Natural killer cell treated with Interleukin-12 subunit alpha and Interleukin-12 subunit beta and Interleukin-15 and Interleukin-18, amount 100 ng/mL, for 72 hours (primary cell): ENCODE measurements around the gene ZFYVE1. TPM values are rescaled to one million over a fixed set of nuclear protein-coding genes. Genes with fewer than 3 reads are reported as not detected.

ENCODE experiments used
- ATAC-seq, 2 donors: fragments of 150-1000 bp; cut with Tn5 transposase in 1 of 2; sonication (Bioruptor Pico), chemical (Tn5 transposase) in 1 of 2; 2 replicates each; pipeline ENCODE4 v1.10.0; 2021
- DNase-seq: peaks from one replicate; pipeline ENCODE4 v3.0.0; 2022; ENCODE audit warnings: low spot score
- H3K27ac Mint-ChIP-seq, 2 donors: 1 replicate in 1 of 2; 2 replicates in 1 of 2; pipeline ENCODE4 v1.8.0; 2022; ENCODE audit warnings: mixed read lengths in 2 of 2, mild to moderate bottlenecking in 1 of 2, moderate library complexity in 1 of 2
- H3K27me3 Mint-ChIP-seq, 2 donors: 1 replicate in 1 of 2; 2 replicates in 1 of 2; pipeline ENCODE4 v1.8.0; 2022; ENCODE audit warnings: mixed read lengths in 2 of 2
- H3K36me3 Mint-ChIP-seq: one replicate; pipeline ENCODE4 v1.8.0; 2022; ENCODE audit warnings: mixed read lengths
- H3K4me1 Mint-ChIP-seq, 2 donors: 1 replicate in 1 of 2; 2 replicates in 1 of 2; pipeline ENCODE4 v1.8.0; 2022; ENCODE audit warnings: low read depth in 2 of 2, mixed read lengths in 2 of 2, mild to moderate bottlenecking in 1 of 2
- H3K4me3 Mint-ChIP-seq: one replicate; pipeline ENCODE4 v1.8.0; 2022; ENCODE audit warnings: mixed read lengths
- H3K9me3 Mint-ChIP-seq: 2 replicates; pipeline ENCODE4 v1.8.0; 2022; ENCODE audit warnings: mixed read lengths
- total RNA-seq, 2 donors: library from RNA; stranded (reverse); gene quantifications; one replicate each; pipeline ENCODE4 v1.2.3, GENCODE V29; 2022

ZFYVE1 gene
- total RNA-seq, 2 donors from 2014 or later: 17.9 to 25.2 TPM

DNA sequence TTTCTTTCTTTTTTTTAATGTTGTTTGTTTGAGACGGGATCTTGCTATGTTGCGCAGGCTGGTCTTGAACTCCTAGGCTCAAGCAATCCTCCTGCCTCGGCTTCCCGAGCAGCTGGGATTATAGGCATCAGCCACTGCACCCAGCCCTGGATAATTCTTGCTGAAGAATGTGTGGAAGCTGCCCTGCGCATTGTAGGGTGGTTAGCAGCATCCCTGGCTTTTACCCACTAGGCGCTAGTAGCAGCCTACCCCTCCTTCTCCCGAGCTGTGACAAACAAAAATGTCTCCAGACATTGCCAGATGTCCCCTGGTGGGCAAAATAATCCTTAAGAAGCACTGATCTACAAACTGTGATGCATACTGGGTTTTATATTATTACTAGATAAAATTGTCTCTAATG lies 94.0 kb downstream of the ZFYVE1 start:
- no peak overlapping the region for H3K4me3 Mint-ChIP-seq
- no peaks in the 10 kb centered on the region for H3K27me3 Mint-ChIP-seq
- H3K36me3 Mint-ChIP-seq: peaks cover 6% of the 10 kb centered on the region
- no peak overlapping the region for H3K27ac Mint-ChIP-seq
- no peak for ATAC-seq
- no peaks in the 10 kb centered on the region for H3K9me3 Mint-ChIP-seq
- no peak for DNase-seq
- H3K4me1 Mint-ChIP-seq: peaks cover 14 to 16% of the 10 kb centered on the region in 2 donors

DNA sequence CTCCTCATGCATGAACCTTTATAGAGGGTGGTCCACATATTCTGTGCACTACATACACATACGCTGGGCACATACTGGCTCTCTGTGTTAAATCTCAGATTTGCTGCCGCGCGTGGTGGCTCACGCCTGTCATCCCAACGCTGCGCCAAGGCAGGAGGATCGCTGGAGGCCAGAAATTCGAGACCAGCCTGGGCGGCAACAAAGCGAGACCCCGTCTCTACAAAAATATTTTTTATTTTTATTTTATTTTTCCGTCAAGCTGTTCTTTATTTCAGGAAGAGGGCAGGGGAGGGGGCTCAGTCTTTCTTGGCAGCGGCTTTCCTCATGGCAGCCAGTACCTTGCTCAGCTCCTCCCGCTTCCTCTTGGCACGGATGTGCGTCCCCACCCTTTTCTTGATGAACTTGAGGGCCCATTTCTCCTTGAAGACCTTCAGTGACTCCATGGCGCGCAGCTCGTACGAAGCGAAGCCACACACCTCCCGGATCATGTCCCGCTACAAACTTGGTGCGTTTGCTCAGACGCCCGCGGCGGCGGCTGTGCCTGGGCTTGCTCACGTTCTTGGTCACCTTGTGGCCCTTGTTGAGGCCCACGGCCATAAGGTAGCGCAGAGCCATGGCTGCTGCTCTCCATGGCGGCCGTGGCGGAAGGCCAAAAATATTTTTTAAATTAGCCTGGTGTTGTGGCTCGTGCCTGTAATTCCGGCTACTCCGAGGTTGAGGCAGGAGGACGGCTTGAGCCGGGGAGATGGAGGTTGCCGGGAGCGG lies 97.4 kb downstream of the ZFYVE1 start:
- Mint-ChIP-seq H3K27ac (no peak overlapping the region), H3K4me1 (peaks cover 4 to 21% of the 10 kb centered on the region in 2 donors), H3K36me3 (no peaks in the 10 kb centered on the region), H3K27me3 (no peaks in the 10 kb centered on the region), H3K9me3 (no peaks in the 10 kb centered on the region), H3K4me3 (no peak overlapping the region)
- ATAC-seq (no peak), DNase-seq (no peak)

DNA sequence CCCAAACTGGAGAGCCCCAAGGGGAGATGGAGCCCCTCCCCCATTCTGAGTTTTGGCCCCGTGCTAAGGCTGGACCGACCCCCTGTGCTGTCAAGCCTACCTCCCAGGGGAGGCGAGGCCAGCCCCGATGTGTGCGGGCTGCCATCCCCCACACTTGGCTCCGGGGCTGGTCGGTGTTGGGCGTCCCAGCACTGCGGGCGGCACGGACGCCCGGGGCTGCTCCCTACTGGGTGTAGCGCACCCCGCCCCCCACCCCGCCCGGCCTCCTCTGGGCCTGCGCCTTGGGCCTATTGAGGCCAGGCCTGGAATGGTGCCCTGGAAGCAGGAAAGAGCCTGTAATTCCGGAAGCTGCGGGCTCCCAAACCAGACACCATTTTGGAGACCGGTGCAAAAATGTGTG lies 98.0 kb downstream of the ZFYVE1 start:
- ATAC-seq (no peak), DNase-seq (no peak)
- Mint-ChIP-seq H3K27ac (no peak overlapping the region), H3K4me1 (peaks cover 4 to 21% of the 10 kb centered on the region in 2 donors), H3K4me3 (no peak overlapping the region), H3K9me3 (no peaks in the 10 kb centered on the region), H3K36me3 (no peaks in the 10 kb centered on the region), H3K27me3 (no peaks in the 10 kb centered on the region)

DNA sequence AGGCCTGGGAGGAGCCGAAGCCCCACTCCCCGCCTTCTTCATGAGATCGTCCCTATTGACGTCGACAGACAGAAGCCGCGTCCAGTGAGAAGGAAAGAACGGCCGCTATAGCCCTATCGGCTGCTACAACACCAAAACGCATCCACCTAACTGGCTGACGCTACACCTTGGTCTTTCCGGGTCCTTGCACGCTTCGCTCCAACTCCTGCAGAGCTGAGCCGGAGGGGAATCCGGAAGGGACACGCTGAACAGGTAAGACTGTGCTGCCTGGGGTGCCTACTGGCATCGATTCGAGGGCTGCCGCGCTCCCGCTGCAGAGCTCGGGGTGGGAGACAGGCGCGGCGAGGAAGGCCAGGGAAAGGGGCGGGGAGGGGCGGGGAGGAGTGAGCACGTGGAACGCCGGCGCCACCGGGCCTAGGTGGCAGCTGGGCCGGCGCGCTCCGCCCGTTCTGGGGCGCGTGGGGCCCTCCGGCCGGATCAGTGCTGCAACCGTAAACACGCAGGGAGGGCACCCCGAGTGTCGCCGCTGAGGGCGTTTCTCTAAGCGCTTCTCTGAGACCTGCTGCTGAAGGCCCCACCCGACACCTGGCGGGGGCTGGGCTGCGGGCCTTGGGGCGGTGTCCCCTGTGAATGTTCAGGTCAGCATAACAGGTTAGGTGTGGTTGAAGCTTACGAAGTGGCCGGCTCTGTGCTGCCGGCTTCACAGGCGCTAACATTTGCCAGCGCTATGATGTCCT lies 100.4 kb downstream of the ZFYVE1 start, which contains the start of gene DCAF4:
TSS of gene DCAF4 (plus strand) at position 173 of the 737 bp plus-strand sequence. CDS start 11,515 bp downstream, outside the sequence.
- Mint-ChIP-seq H3K27me3 (peaks cover 0 to 7% of the 10 kb centered on the region in 2 donors), H3K4me1 (peaks cover 0 to 16% of the 10 kb centered on the region in 2 donors), H3K4me3 (peak within 1 kb of the TSS; percentile 91), H3K27ac (peak within 1 kb of the TSS; percentile 58 to 83), H3K36me3 (no peaks in the 10 kb centered on the region), H3K9me3 (no peaks in the 10 kb centered on the region)
- peak; percentile 99 for ATAC-seq
- peak; percentile 97 for DNase-seq

DNA sequence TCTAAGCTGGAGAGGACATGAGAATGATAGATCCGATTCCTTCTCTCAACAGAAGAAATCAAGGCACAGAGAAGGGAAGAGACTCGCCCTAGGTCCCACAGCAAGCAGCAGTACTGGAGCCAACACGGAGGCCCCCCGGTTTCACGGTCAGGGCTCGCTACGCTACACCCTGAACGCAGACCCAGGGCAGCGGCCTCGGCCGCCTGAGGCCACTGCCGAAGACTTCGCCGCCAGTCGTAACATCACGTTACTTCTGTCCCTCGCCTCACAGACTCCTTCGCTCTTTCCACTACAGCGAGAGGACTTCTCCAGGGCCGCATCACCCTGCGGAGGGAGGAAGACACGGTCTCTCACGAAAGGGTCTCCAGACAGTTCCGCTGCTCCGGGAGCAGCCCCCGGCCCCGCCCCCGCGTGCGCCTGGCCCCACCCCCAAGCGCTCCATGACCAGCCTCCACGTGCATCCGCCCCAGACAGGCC lies 101.1 kb downstream of the ZFYVE1 start:
- H3K9me3 Mint-ChIP-seq: no peaks in the 10 kb centered on the region
- H3K27me3 Mint-ChIP-seq: peaks cover 4 to 13% of the 10 kb centered on the region in 2 donors
- no peaks in the 10 kb centered on the region for H3K36me3 Mint-ChIP-seq
- no peak for ATAC-seq
- peaks cover 0 to 16% of the 10 kb centered on the region in 2 donors for H3K4me1 Mint-ChIP-seq
- H3K27ac Mint-ChIP-seq: peak overlapping the region; percentile 58 to 83
- H3K4me3 Mint-ChIP-seq: peak overlapping the region; percentile 91
- DNase-seq: no peak

DNA sequence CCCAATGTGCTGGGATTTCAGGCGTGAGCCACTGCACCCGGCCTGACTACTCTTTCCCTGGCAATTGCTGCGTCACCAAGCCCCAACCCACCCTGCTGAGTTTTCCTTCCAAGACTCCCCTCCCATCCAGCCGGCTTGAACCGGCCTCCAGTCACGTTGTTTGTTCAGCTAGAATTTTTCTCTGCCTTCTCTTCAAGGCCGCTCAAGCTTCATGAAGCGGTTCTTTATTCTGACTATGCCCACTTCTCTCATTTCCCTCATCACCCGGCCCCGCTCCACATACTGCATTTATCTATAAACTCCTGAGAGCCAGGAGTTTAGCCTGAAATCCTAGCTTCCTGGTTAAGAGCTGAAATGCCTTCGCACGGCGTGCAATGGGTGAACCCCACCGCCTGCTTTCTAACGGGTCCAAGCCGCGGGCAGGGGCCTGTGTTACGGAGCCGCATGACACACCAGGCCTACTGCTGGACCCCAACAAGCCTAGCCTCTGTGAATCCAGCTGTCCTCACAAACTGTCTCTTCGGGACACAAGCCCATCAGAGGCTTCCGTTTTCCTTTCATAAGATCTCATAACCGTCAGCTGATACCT lies 101.6 kb downstream of the ZFYVE1 start:
- H3K27me3 Mint-ChIP-seq: peaks cover 5 to 15% of the 10 kb centered on the region in 2 donors
- H3K4me3 Mint-ChIP-seq: peak overlapping the region; percentile 23
- H3K36me3 Mint-ChIP-seq: no peaks in the 10 kb centered on the region
- no peak for ATAC-seq
- H3K27ac Mint-ChIP-seq: peak overlapping the region in 1 of 2 donors; percentile 83
- H3K4me1 Mint-ChIP-seq: peaks cover 0 to 16% of the 10 kb centered on the region in 2 donors
- no peak for DNase-seq
- H3K9me3 Mint-ChIP-seq: no peaks in the 10 kb centered on the region

DNA sequence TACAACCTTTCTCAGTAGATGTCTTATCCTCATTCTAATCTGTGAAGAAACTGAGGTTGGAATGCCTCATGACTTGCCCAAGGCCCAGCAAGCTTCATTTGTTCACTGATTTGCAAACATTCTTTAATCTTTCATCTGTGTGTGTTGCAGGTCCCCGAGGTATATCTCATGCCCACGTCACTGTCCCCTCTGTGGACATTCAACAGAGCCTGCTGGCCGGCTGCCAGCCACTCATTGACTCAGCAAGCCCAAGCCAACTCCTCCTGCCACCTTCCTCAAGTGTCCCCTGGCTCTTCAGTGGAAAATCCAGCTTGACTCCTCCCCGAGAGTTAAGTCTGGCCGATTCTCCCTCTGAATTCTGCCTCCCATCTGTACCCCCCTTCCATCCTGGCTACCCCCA lies 102.6 kb downstream of the ZFYVE1 start:
- Mint-ChIP-seq H3K9me3 (no peaks in the 10 kb centered on the region), H3K4me3 (no peak overlapping the region), H3K36me3 (no peaks in the 10 kb centered on the region), H3K27ac (no peak overlapping the region), H3K4me1 (peaks cover 0 to 16% of the 10 kb centered on the region in 2 donors), H3K27me3 (peaks cover 11 to 24% of the 10 kb centered on the region in 2 donors)
- ATAC-seq (no peak), DNase-seq (no peak)

DNA sequence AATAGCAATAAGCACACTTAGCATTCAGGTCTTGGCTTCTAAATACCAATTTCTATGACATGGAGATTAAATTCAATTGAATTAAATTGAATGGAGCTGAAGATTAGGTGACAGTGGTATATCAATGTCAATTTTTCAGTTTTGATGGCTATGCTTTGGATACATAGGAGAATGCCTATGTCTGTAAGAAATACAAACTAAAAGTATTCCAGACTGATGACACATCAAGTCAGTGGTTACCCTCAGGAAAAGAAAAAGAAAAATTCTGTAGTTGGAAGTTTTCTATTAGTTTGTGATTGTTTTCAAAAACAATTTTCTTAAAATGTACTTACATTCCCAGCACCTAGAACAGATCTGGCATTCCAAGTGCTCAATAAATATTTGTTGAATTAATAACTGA lies 105.5 kb downstream of the ZFYVE1 start:
- no peak overlapping the region for H3K27ac Mint-ChIP-seq

DNA sequence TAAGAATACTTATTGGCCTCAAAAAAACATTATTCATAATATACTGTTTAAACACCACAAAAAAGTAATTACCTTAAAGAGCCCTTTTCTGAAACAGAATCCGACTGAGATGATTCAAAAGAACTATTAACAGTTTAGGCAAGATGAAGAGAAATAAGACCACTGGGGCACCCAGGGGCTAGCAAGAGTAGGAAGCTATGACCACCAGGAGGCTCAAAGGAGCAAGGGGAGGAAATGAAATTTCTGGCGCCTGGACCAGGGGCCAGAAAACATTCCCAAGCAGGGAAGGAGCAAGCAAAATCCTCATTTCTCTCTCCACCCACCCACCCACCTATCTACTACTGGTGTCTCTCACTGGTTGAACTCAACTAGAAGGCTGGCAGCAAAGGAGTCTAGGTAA lies 106.9 kb downstream of the ZFYVE1 start:
- Mint-ChIP-seq H3K36me3 (no peaks in the 10 kb centered on the region), H3K27me3 (peaks cover 27 to 29% of the 10 kb centered on the region in 2 donors), H3K27ac (no peak overlapping the region), H3K4me3 (no peak overlapping the region), H3K4me1 (no peaks in the 10 kb centered on the region), H3K9me3 (no peaks in the 10 kb centered on the region)
- no peak for ATAC-seq
- no peak for DNase-seq

More for the DNA sequence above, 105.5 kb downstream of the ZFYVE1 start:
- Mint-ChIP-seq H3K9me3 (no peaks in the 10 kb centered on the region), H3K27me3 (peaks cover 27 to 29% of the 10 kb centered on the region in 2 donors), H3K4me3 (no peak overlapping the region), H3K36me3 (no peaks in the 10 kb centered on the region), H3K4me1 (peaks cover 0 to 13% of the 10 kb centered on the region in 2 donors)
- no peak for ATAC-seq
- no peak for DNase-seq

Other genes starting within 250 kb of the ZFYVE1 start
- gene DPF3, start 133.0 kb downstream of the ZFYVE1 start, total RNA-seq: 10 to 100 TPM; 11.8 to 13.2 TPM
- 10 to 100 TPM; 15.1 to 20.6 TPM for gene DCAF4, start 100.6 kb downstream of the ZFYVE1 start, total RNA-seq
- 100 to 1,000 TPM in 1 of 2 donors, 10 to 100 TPM in 1; 99.7 to 144 TPM for gene RBM25, start 31.4 kb upstream of the ZFYVE1 start, total RNA-seq
- gene PSEN1, start 109.4 kb upstream of the ZFYVE1 start, total RNA-seq: 10 to 100 TPM; 39.5 to 64.0 TPM
- under 1 TPM; 0.17 to 0.47 TPM for gene PAPLN, start 210.4 kb upstream of the ZFYVE1 start, total RNA-seq